Vagina (tissue), 2 donors: ENCODE data around the gene CRYM.

Experiments
- POLR2A ChIP-seq, 2 donors: fragments of 450-650 bp; IDR thresholded peaks; one replicate each; pipeline ENCODE4 v1.6.1; 2017; ENCODE audit warnings: antibody characterized with exemption in 2 of 2, mild to moderate bottlenecking in 2 of 2, moderate library complexity in 2 of 2
- POLR2AphosphoS5 ChIP-seq, 2 donors: sonication (generic); formaldehyde crosslinking; IDR thresholded peaks; one replicate each; pipeline ENCODE4 v1.9.0; 2017; ENCODE audit warnings: antibody characterized with exemption in 2 of 2, mild to moderate bottlenecking in 2 of 2, low read depth in 1 of 2; ENCODE audit not compliant: insufficient read depth in 1 of 2
- TF ChIP-seq, protein P1 (sequence below), 3 experiments: fragments of 450-650 bp in 2 of 3; fragments of 200-600 bp in 1 of 3; sonication (generic) in 1 of 3; IDR thresholded peaks; one replicate each; pipeline ENCODE4 v1.5.1; 2017 to 2019; ENCODE audit warnings: antibody characterized with exemption in 3 of 3, mild to moderate bottlenecking in 2 of 3, moderate library complexity in 2 of 3

DNA sequence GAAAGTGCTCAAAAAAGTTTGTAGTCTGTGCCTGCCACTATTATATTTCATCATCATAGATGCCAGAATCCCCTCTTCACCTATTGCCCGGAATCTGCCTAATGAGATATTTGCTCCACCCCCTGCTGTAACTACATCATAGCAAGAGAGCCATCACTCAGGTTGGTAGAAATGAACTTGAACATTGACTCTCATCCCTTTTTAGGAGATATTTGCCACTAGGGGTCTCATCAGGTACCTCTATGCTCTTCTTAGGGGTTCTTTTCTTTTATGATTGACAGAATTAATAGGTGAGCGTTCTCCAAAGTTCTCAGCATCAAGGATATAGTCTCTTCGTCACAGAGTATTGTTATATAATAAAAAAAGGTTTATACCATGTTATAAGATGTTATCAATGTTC, 24.6 kb downstream of the CRYM start:
- TF ChIP-seq, protein P1, sequence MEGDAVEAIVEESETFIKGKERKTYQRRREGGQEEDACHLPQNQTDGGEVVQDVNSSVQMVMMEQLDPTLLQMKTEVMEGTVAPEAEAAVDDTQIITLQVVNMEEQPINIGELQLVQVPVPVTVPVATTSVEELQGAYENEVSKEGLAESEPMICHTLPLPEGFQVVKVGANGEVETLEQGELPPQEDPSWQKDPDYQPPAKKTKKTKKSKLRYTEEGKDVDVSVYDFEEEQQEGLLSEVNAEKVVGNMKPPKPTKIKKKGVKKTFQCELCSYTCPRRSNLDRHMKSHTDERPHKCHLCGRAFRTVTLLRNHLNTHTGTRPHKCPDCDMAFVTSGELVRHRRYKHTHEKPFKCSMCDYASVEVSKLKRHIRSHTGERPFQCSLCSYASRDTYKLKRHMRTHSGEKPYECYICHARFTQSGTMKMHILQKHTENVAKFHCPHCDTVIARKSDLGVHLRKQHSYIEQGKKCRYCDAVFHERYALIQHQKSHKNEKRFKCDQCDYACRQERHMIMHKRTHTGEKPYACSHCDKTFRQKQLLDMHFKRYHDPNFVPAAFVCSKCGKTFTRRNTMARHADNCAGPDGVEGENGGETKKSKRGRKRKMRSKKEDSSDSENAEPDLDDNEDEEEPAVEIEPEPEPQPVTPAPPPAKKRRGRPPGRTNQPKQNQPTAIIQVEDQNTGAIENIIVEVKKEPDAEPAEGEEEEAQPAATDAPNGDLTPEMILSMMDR (IDR thresholded peaks at IDR 0.05), result no peak
- TF ChIP-seq POLR2AphosphoS5 (IDR thresholded peaks at IDR 0.05; ENCODE audit: insufficient read depth in 1 of 2, low read depth in 1 of 2) (no peak), POLR2A (IDR thresholded peaks at IDR 0.05) (no peak)
